ENCODE measurements around the gene UNCX.
"Not testable (repeated sequence)": the region's sequence is repeated elsewhere in the genome, so short reads cannot be mapped to it uniquely, and the experiment has no call there.

- not testable (repeated sequence) for TF ChIP-seq CTCF (IDR thresholded peaks at IDR 0.05; ENCODE audit: low read length); EZH2phosphoT487 (IDR thresholded peaks at IDR 0.05; ENCODE audit: low read length); EZH2 (optimal IDR thresholded peaks at IDR 0.05; ENCODE audit: low read depth, low read length)
Measured at GRCh38 chr7:1279895-1280294, 47.2 kb downstream of the UNCX start.
